Duodenal mucosa (tissue), 2 donors: ENCODE data around the gene RBSN.

Experiments used
- H3K27ac ChIP-seq: one replicate; pipeline ENCODE4 v1.7.0; 2013; ENCODE audit warnings: low read depth, low read length
- H3K27me3 ChIP-seq, 2 donors: one replicate each; pipeline ENCODE4 v1.7.0; 2013; ENCODE audit warnings: low read length in 2 of 2, control low read depth in 1 of 2; ENCODE audit not compliant: insufficient read depth in 2 of 2, control insufficient read depth in 1 of 2
- H3K36me3 ChIP-seq, 2 donors: one replicate each; pipeline ENCODE4 v1.7.0; 2013; ENCODE audit warnings: low read length in 2 of 2, control low read depth in 1 of 2; ENCODE audit not compliant: insufficient read depth in 2 of 2, control insufficient read depth in 1 of 2
- H3K4me1 ChIP-seq, 2 donors: one replicate each; pipeline ENCODE4 v1.7.0; 2013; ENCODE audit warnings: low read length in 2 of 2, control low read depth in 1 of 2; ENCODE audit not compliant: insufficient read depth in 2 of 2, control insufficient read depth in 1 of 2
- H3K4me3 ChIP-seq, 2 donors: one replicate each; pipeline ENCODE4 v1.7.0; 2013; ENCODE audit warnings: low read length in 2 of 2, low read depth in 1 of 2
- H3K9ac ChIP-seq, 2 donors: one replicate each; pipeline ENCODE4 v1.7.0; 2013; ENCODE audit warnings: low read length in 2 of 2, low read depth in 1 of 2
- H3K9me3 ChIP-seq, 2 donors: one replicate each; pipeline ENCODE4 v1.7.0; 2013; ENCODE audit warnings: low read length in 2 of 2, control low read depth in 1 of 2; ENCODE audit not compliant: control insufficient read depth in 1 of 2

RBSN gene

DNA sequence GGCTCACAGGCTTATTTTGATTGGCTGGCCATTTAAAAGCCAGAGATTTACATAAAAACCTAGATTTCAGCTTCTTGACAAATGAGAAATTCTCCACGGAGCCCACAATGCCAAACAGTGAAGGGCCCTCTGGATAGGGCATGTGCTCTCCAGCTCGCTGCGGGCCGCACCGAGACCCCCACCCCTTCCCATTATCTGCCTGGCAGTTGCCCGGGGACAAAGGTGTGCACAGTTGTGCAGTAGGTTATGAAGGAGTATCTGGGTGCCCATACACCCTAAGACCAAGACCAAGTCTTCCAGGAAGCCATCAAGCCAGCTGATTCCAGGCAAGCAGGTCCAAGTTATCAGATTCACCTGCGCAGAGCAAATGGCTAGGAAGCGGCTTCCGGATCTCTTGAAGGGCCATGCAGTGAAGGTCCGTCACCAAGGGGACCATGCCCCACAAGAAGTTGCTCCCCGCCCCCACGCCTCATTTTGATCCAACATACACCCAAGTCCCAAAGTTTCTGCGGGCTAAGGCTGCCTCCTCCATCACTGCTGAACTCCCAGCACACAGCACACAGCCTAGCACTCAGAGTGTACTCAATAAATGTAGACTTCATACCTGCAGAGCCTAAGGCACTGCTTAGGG, 35.2 kb downstream of the RBSN start:
- H3K36me3 ChIP-seq: peaks cover 5 to 10% of the 10 kb centered on the region in 2 donors
- H3K9me3 ChIP-seq: no peaks in the 10 kb centered on the region
- peaks cover 8 to 19% of the 10 kb centered on the region in 2 donors for H3K4me1 ChIP-seq
- H3K27me3 ChIP-seq: no peaks in the 10 kb centered on the region
- peak overlapping the region; percentile 13 for H3K27ac ChIP-seq
- peak overlapping the region; percentile 77 to 83 for H3K9ac ChIP-seq
- H3K4me3 ChIP-seq: peak overlapping the region; percentile 89 to 90

DNA sequence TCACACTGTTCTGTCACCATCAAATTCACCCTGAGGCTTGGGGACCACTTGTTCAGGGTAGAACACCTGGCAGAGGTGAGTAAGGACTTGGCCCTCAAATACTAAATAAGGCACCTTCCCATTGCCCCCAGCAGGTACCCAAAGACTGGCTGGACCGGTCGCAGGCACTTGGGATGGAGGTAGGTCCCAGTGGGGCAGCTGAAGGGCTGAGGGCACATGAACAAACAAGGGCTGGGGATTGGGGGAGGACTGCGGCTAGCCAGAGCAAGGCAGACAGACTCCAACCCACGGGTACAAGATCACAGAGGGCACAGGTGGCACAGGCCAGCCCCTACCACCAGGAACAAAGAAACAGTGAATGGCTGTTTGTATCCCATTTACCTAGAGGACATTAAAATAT, 35.7 kb downstream of the RBSN start:
- no peaks in the 10 kb centered on the region for H3K27me3 ChIP-seq
- peaks cover 9 to 15% of the 10 kb centered on the region in 2 donors for H3K36me3 ChIP-seq
- no peaks in the 10 kb centered on the region for H3K9me3 ChIP-seq
- peak overlapping the region; percentile 52 to 77 for H3K9ac ChIP-seq
- peaks cover 8 to 19% of the 10 kb centered on the region in 2 donors for H3K4me1 ChIP-seq
- H3K4me3 ChIP-seq: peak overlapping the region; percentile 89 to 90
- H3K27ac ChIP-seq: no peak overlapping the region

DNA sequence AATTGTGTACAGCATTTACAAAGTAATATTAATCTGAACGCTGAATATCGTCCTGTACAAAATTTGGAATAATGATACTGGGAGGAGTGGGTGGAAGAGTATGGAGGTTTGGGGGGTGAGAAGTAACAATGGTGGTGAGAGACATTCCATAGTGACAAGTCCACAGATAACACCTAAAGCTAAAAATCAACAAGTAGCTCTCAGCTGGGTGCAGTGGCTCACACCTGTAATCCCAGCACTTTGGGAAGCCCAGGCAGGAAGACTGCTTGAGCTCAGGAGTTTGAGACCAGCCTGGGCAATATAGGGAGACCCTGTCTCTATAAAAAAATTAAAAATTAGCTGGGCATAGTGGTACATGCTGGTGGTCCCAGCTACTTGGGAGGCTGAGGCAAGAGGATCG, 38.9 kb downstream of the RBSN start:
- H3K9me3 ChIP-seq: no peaks in the 10 kb centered on the region
- H3K4me1 ChIP-seq: peaks cover 8 to 15% of the 10 kb centered on the region in 2 donors
- H3K9ac ChIP-seq: no peak overlapping the region
- H3K27ac ChIP-seq: no peak overlapping the region
- peaks cover 23 to 34% of the 10 kb centered on the region in 2 donors for H3K36me3 ChIP-seq
- H3K4me3 ChIP-seq: no peak overlapping the region
- H3K27me3 ChIP-seq: no peaks in the 10 kb centered on the region

DNA sequence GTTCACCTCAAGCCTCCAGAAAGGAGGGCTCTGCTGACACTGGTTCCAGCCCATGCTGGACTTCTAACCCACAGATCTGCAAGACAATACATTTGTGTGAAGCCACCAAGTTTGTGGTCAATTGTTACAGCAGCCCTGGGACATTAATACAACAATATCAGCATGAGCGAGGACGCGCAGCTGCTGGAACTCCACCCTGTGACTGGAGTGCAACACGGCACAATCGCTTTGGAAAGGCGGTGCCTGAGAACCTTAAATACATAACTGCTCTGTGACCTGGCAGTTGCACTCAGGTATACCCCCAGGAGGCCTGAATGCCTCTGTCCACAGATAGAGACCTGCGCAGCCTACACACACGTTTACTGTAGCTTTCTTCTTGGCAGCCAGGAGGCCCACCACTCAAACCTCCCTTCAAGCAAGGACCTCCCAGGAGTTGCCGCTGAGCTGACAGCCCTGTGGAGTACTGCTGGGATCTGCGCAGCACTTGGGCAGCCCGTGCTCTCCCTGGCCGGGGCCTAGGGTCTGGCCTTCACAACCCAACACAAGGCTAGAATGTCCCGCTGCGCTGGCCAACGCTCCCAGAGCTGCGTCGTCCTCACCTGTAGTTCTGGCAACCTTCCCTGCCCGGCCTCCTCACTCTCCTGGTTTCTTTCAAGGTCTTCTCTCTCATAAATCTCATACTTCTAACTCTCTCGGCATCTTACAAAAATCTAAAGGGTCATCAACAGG, 42.1 kb downstream of the RBSN start:
- H3K36me3 ChIP-seq: peaks cover 37 to 52% of the 10 kb centered on the region in 2 donors
- H3K9me3 ChIP-seq: no peaks in the 10 kb centered on the region
- no peak overlapping the region for H3K9ac ChIP-seq
- no peaks in the 10 kb centered on the region for H3K27me3 ChIP-seq
- no peaks in the 10 kb centered on the region for H3K4me1 ChIP-seq
- H3K4me3 ChIP-seq: no peak overlapping the region
- H3K27ac ChIP-seq: no peak overlapping the region

DNA sequence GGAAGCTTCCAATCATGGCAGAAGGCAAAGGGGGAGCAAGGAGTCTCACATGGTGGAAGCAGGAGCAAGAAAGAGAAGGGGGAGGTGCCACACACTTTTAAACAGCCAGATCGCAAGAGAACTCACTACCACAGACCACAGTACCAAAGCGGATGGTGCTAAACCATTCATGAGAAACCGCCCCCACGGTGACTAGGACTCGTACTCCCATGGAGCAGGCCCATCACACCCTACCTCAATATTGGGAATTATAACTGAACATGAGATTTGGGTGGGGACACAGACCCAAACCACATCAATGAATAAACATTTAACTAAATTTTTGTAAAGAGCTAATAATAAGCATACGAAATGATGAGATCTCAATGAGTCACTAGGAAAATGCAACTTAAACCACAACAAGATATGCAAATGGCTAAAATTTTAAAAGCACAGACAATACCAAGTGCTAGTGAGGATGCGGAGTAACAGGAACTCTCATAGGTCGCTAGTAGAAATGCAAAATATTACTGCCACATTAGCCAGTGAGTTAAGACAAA, 43.9 kb downstream of the RBSN start:
- H3K9ac ChIP-seq: no peak overlapping the region
- no peak overlapping the region for H3K4me3 ChIP-seq
- H3K4me1 ChIP-seq: no peaks in the 10 kb centered on the region
- H3K27ac ChIP-seq: no peak overlapping the region
- no peaks in the 10 kb centered on the region for H3K9me3 ChIP-seq
- H3K36me3 ChIP-seq: peaks cover 47 to 66% of the 10 kb centered on the region in 2 donors
- no peaks in the 10 kb centered on the region for H3K27me3 ChIP-seq

DNA sequence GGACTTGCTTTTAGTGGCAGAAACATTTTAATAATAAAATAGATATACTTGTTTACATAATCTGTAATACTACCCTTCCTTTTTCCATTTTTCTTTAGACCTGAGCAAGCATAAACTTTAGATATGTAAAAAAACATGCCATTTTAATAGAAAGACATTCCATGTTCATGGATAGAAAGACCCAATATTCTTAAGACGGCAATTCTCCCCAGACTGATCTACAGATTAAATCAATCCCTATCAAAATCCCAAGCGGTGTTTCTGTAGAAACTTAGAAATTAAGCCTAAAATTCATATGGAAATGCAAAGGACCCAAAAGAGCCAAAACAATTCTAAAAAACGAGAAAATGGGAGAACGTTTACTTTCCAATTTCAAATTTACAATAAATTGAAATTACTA, 45.4 kb downstream of the RBSN start:
- Histone ChIP-seq H3K36me3 (peaks cover 53 to 71% of the 10 kb centered on the region in 2 donors), H3K27ac (no peak overlapping the region), H3K4me1 (no peaks in the 10 kb centered on the region), H3K9me3 (no peaks in the 10 kb centered on the region), H3K4me3 (no peak overlapping the region), H3K9ac (no peak overlapping the region), H3K27me3 (no peaks in the 10 kb centered on the region)

DNA sequence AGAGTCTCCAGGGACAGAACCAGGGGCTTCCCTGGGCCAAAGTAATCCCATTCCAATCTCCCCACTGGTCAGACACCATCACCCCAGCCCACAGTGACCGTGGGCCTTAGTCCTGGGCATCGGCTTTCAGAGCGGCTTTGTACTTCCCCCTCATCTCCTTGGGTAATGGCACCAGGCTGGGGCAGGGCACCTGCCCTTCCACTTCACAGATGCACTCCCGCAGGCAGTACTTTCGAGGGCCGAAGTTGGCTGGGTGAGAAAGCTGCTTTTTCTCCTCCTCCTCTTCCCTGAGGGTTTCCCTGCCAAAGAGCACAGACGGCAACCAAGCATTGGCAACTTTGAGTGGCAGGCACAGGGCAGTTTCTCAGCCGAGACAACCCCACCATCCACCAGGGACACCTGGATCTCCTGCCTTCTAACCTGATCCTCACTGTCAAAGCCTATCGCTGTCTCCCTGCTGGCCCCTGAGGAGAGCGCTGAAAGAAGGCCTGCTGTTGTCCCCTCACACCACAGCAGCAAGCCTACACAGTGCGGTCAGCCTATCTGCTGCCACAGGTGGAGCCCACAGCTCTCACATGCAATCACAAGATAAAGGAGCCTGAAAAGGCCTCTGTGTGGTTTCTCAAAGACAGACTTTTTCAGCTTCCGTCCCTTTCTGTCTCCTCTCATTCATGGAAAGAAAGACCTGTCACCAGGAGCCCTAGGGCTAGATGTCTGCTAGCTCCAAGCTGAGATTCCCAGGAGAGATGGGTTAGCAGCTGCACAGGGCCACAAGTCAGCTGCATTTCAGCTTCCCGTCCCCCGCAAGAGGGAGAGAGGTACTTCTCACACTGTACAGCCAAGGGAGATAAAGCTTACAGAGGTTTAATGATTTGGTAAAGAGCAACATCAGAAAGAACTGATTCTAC, 46.4 kb downstream of the RBSN start:
- Histone ChIP-seq H3K27ac (no peak overlapping the region), H3K4me3 (no peak overlapping the region), H3K4me1 (no peaks in the 10 kb centered on the region), H3K9ac (no peak overlapping the region), H3K9me3 (no peaks in the 10 kb centered on the region), H3K27me3 (no peaks in the 10 kb centered on the region), H3K36me3 (peaks cover 56 to 72% of the 10 kb centered on the region in 2 donors)

DNA sequence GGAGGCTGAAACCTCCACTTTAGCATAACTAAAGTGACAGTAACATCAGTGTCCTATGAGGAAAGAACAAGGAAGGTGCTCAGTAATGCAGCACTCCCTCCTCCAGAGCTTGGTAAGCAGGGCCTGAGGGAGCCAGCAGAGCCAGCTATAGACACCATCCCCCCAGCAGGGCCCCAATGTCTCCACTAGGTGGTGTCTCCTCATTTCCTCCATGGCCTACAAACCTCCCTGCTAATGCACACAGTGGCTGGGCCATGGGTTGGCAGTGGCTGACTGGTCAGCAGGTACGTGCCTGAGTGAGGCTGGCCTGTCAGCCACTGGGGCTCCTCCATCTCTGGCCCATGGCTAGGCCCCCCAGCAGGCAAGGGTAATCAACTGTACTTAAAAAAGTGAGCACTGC, 47.4 kb downstream of the RBSN start:
- Histone ChIP-seq H3K9ac (no peak overlapping the region), H3K4me3 (no peak overlapping the region), H3K36me3 (peaks cover 52 to 72% of the 10 kb centered on the region in 2 donors), H3K27me3 (no peaks in the 10 kb centered on the region), H3K9me3 (no peaks in the 10 kb centered on the region), H3K4me1 (no peaks in the 10 kb centered on the region), H3K27ac (no peak overlapping the region)

DNA sequence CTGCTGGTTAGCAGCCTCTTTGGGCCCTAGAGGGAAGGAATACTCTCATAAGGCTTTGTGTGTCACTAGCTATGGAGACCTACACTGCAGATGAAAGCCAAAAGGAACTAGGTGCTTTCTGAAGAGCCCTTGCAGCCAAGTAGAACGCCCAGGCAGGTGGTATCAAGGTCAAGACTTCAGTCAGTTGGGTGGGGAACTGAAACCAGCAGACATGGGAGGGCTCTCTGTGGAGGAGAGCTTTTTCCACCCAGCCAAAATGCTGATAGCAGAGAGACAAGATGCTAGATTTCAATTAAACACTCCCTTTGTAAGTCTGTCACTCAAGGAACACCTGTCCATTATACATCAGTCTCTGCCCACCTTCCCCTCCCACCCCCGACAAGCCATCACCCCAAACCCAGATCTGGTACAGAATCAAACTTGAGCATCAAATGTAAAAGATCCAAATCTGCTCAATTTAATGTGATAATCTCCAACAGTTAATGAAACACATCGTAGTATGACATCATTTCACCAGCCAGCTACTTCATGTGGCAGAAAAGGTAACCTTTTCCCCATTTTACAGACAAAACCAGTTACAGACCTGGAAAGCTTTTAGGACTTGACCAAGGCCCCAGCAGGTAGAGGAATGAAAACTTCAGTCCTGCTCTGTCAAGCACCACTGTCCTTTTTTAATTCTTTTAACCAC, 48.4 kb downstream of the RBSN start:
- Histone ChIP-seq H3K27ac (no peak overlapping the region), H3K4me1 (no peaks in the 10 kb centered on the region), H3K9me3 (no peaks in the 10 kb centered on the region), H3K4me3 (no peak overlapping the region), H3K9ac (no peak overlapping the region), H3K36me3 (peaks cover 49 to 79% of the 10 kb centered on the region in 2 donors), H3K27me3 (no peaks in the 10 kb centered on the region)
